Inferior parietal cortex (tissue), 1 donor: ENCODE data around the gene SLC13A3.
A peak's percentile ranks its signal among the peaks of the same experiment; 100 is the strongest.

Experiments used
- DNase-seq: peaks from one replicate; pipeline ENCODE4 v3.0.0-alpha.2; 2016; ENCODE audit errors: extremely low spot score

The SLC13A3 gene

GRCh38 chr20:46578745-46579144 is 72.5 kb downstream of the SLC13A3 start:
- DNase-seq: no peak

- DNase-seq: no peak
Measured at GRCh38 chr20:46576774-46577395, 74.4 kb downstream of the SLC13A3 start.

- no peak for DNase-seq
Measured at GRCh38 chr20:46575937-46576461, 75.3 kb downstream of the SLC13A3 start.

- DNase-seq: no peak
Measured at GRCh38 chr20:46575394-46575793, 75.9 kb downstream of the SLC13A3 start.

- no peak for DNase-seq
Measured at GRCh38 chr20:46573788-46574584, 77.3 kb downstream of the SLC13A3 start.

- no peak for DNase-seq
Measured at GRCh38 chr20:46573234-46573633, 78.0 kb downstream of the SLC13A3 start.

- no peak for DNase-seq
Measured at GRCh38 chr20:46572790-46573189, 78.5 kb downstream of the SLC13A3 start.

- peak; percentile 87 for DNase-seq
Measured at GRCh38 chr20:46572153-46572552, 79.1 kb downstream of the SLC13A3 start.

GRCh38 chr20:46571418-46571817 is 79.8 kb downstream of the SLC13A3 start:
- no peak for DNase-seq

- no peak for DNase-seq
Measured at GRCh38 chr20:46570956-46571355, 80.3 kb downstream of the SLC13A3 start.

- no peak for DNase-seq
Measured at GRCh38 chr20:46569961-46570360, 81.3 kb downstream of the SLC13A3 start.

GRCh38 chr20:46568570-46569129 is 82.6 kb downstream of the SLC13A3 start:
- DNase-seq: peak; percentile 89

GRCh38 chr20:46566125-46566524 is 85.1 kb downstream of the SLC13A3 start:
- DNase-seq: no peak

- DNase-seq: no peak
Measured at GRCh38 chr20:46564241-46564957, 86.9 kb downstream of the SLC13A3 start.

GRCh38 chr20:46563860-46564221 is 87.4 kb downstream of the SLC13A3 start:
- no peak for DNase-seq

- no peak for DNase-seq
Measured at GRCh38 chr20:46563170-46563859, 87.9 kb downstream of the SLC13A3 start.

- peak; percentile 94 for DNase-seq
Measured at GRCh38 chr20:46562373-46563169, 88.7 kb downstream of the SLC13A3 start.

GRCh38 chr20:46562009-46562372 is 89.3 kb downstream of the SLC13A3 start:
- no peak for DNase-seq

GRCh38 chr20:46559685-46560440 is 91.4 kb downstream of the SLC13A3 start:
- no peak for DNase-seq

GRCh38 chr20:46559001-46559400 is 92.3 kb downstream of the SLC13A3 start:
- DNase-seq: no peak
